Mesodermal cell (in vitro differentiated cells): Measurements from ENCODE around the gene DEF6.

Source experiments
- H3K27ac ChIP-seq: 2 replicates; pipeline ENCODE4 v1.7.0; 2013; ENCODE audit warnings: mild to moderate bottlenecking, low read depth, low read length, moderate library complexity; ENCODE audit not compliant: severe bottlenecking
- H3K36me3 ChIP-seq: 2 replicates; pipeline ENCODE4 v1.7.1; 2013; ENCODE audit warnings: mild to moderate bottlenecking, low read length, moderate library complexity; ENCODE audit not compliant: control insufficient read depth, insufficient read depth
- H3K4me1 ChIP-seq: one replicate; pipeline ENCODE4 v1.7.1; 2013; ENCODE audit warnings: mild to moderate bottlenecking, low read length; ENCODE audit not compliant: insufficient read depth, control insufficient read depth, poor library complexity, severe bottlenecking
- H3K4me3 ChIP-seq: 2 replicates; pipeline ENCODE4 v1.7.0; 2013; ENCODE audit warnings: low read length, control low read depth, mild to moderate bottlenecking; ENCODE audit not compliant: insufficient read depth, poor library complexity, severe bottlenecking; ENCODE audit errors: extremely low read depth
- H3K9me3 ChIP-seq: 2 replicates; pipeline ENCODE4 v1.7.1; 2013; ENCODE audit warnings: mild to moderate bottlenecking, low read length, moderate library complexity; ENCODE audit not compliant: control insufficient read depth
- WGBS, 2 experiments: methylation state at CpG; one replicate each; pipeline ENCODE4 v1.1.5; 2013; ENCODE audit warnings: missing lambda C conversion rate in 2 of 2; ENCODE audit not compliant: insufficient coverage in 2 of 2; 5-methylcytosine and 5-hydroxymethylcytosine counted together

DEF6 gene

DNA sequence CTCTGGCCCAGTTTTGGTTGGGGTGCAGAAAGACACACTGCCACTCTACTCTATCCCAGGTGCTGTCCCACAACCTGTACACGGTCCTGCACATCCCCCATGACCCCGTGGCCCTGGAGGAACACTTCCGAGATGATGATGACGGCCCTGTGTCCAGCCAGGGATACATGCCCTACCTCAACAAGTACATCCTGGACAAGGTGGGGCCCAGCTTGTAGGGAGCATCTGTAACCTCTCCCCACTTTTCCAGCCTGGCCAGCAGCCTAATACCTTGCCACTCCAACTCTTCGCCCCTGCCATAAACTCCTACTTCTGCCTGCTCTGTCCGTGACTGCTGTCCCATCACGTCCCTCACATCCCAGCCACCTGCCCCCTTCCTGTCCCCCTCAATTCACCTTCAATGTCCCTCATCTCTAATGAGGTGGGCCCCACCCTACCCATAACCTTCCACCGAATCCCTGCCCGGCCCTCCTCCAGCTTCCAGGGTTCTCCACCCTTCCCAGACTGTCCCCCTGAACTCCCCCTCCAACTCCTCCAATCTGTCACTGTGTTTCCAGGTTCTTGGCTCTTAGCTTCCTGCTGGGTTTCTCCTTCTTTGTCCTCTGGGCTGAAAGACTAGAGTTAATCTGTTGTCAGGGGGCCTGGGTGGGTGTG is 12.1 kb downstream of the DEF6 start:
- Histone ChIP-seq H3K4me1 (no peaks in the 10 kb centered on the region), H3K36me3 (no peaks in the 10 kb centered on the region), H3K4me3 (no peak overlapping the region), H3K27ac (no peak overlapping the region), H3K9me3 (no peaks in the 10 kb centered on the region)
- 93 to 94% methylated on average over 8 of the region's 9 CpGs for WGBS, 2 experiments

DNA sequence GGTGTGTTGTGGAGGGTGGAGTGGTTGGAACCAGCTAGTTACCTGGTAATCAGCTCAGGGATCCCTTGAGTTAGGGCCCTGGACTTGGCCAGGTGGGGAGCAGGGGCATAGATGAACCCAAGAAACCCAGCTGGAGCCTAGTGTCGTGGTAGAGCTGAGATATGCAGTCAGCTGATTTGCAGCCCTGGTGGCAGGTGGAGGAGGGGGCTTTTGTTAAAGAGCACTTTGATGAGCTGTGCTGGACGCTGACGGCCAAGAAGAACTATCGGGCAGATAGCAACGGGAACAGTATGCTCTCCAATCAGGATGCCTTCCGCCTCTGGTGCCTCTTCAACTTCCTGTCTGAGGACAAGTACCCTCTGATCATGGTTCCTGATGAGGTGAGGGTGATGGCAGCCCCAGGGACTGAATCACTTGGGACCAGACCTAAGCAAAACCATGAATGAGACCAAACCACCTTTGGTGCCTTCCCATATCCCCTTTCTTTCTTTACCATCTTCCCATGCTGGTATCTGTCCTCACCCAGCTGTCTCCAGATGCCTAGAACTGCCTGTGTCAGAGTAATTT is 12.7 kb downstream of the DEF6 start:
- WGBS, 2 experiments, result 90 to 94% methylated on average over 6 of the region's 6 CpGs
- no peak overlapping the region for H3K4me3 ChIP-seq
- H3K4me1 ChIP-seq, result no peaks in the 10 kb centered on the region
- no peak overlapping the region for H3K27ac ChIP-seq
- H3K36me3 ChIP-seq, result no peaks in the 10 kb centered on the region
- no peaks in the 10 kb centered on the region for H3K9me3 ChIP-seq

DNA sequence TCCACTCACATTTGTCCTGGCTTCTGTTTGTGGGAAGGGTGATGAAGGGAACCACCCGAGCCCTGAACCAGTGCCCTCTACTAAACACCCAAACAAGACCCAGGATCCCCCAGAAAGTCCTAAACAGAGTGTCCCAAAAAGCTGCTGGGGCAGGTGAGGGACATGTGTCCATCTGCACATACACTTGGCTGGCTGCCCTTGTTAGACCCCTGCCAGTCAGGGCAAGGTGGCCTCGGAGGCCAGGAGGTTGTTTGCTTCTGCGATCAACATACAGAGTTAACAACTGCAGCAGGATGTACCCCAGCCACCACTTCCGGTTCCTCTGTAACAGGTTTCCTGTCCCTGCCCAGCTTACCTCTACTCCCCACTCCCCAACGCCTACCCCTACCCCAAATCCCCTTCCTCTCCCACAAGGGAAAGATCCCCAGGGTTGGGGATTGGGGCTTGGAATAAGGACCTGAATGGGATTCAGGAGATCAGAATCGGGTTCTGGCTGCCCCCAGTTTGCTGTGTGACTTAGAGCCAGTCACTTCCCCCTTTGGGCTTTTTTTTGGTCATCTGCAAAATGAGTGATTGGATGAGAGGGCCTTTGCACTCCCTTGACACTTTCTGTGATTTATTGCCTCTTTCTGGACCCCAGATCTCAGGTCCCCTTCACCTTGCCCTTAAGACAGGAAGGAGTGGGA is 13.9 kb downstream of the DEF6 start:
- Histone ChIP-seq H3K4me3 (no peak overlapping the region), H3K9me3 (no peaks in the 10 kb centered on the region)
- WGBS, 2 experiments, result 85 to 100% methylated on average over 3 to 4 of the region's 6 CpGs

DNA sequence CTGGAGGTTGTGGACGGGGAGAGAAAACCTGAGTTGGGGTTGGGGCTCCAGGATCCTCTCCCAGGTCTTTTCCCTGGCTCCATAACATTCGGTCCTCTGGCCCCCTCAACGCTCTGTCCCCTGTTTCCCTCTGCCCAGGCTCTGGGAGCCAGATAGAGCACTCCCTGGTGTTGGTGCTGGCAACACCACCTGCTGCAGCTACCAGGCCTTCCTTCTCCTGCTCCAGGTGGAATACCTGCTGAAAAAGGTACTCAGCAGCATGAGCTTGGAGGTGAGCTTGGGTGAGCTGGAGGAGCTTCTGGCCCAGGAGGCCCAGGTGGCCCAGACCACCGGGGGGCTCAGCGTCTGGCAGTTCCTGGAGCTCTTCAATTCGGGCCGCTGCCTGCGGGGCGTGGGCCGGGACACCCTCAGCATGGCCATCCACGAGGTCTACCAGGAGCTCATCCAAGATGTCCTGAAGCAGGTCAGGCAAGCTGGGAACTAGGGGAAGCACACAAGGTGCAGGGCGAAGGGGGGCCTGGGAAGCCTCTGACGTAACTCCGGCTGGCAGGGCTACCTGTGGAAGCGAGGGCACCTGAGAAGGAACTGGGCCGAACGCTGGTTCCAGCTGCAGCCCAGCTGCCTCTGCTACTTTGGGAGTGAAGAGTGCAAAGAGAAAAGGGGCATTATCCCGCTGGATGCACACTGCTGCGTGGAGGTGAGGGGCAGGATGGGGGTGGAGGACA is 14.6 kb downstream of the DEF6 start:
- no peaks in the 10 kb centered on the region for H3K36me3 ChIP-seq

More for the DNA sequence above, 13.9 kb downstream of the DEF6 start:
- Histone ChIP-seq H3K36me3 (no peaks in the 10 kb centered on the region), H3K4me1 (no peaks in the 10 kb centered on the region), H3K27ac (no peak overlapping the region)

DNA sequence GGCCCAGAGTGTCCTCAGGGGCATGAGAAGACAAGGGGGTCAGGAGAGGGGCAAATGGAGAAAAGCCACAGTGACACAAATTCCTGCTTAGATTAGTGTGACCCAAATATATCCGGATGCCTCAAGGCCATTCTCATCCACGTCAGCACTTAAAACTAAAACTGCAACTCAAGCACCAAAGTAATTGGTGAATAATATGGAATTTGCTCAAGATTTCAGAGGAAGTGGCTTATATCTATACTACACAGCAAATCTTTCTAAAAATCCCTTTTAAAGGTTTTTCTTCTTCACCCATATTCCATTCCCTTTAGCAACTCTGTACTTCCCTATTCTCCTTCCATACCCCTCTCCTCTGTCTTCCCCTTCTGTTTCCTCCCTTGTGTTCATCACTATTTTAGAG is 15.2 kb downstream of the DEF6 start:
- no CpG with 5 or more reads among the region's 2 CpGs for WGBS, 2 experiments
- H3K27ac ChIP-seq, result no peak overlapping the region
- no peaks in the 10 kb centered on the region for H3K36me3 ChIP-seq
- H3K9me3 ChIP-seq, result no peaks in the 10 kb centered on the region
- no peak overlapping the region for H3K4me3 ChIP-seq
- no peaks in the 10 kb centered on the region for H3K4me1 ChIP-seq

More for the DNA sequence above, 14.6 kb downstream of the DEF6 start:
- H3K4me3 ChIP-seq, result no peak overlapping the region
- no peaks in the 10 kb centered on the region for H3K4me1 ChIP-seq
- H3K9me3 ChIP-seq, result no peaks in the 10 kb centered on the region
- WGBS, 2 experiments, result 90 to 98% methylated on average over 16 to 19 of the region's 19 CpGs
- H3K27ac ChIP-seq, result no peak overlapping the region

DNA sequence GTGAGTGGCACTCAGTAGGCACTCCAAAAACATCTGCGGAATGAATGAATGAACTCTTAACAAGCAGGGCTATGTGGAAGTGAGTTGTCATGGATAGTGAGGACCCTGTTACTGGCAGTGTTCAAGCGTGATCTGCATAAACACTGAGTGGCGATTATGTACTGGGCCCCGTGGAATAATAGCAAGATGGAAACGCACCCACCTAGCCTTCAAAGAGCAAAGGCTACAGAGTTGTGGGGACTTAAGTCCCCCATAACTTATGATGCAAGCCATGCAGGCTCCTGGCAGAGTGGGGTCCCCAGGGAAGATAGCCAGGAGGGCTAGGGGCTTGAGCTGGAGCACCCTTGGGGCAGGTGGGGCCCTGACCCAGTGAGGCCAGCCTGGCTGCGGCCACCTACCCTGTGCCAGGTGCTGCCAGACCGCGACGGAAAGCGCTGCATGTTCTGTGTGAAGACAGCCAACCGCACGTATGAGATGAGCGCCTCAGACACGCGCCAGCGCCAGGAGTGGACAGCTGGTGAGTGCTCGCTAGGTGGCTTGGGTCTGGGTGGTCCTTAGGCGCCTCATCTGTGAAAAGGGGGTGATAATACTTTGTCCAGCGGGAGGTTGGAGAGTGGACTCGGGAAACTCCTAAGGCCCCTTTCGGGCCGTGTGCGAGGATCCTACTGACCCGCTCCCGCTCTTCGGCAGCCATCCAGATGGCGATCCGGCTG is 20.0 kb downstream of the DEF6 start:
- Histone ChIP-seq H3K27ac (no peak overlapping the region), H3K36me3 (no peaks in the 10 kb centered on the region), H3K9me3 (no peaks in the 10 kb centered on the region), H3K4me3 (peak overlapping the region; percentile 43), H3K4me1 (peaks cover 3% of the 10 kb centered on the region)
- 23 to 32% methylated on average over 24 to 28 of the region's 28 CpGs for WGBS, 2 experiments

DNA sequence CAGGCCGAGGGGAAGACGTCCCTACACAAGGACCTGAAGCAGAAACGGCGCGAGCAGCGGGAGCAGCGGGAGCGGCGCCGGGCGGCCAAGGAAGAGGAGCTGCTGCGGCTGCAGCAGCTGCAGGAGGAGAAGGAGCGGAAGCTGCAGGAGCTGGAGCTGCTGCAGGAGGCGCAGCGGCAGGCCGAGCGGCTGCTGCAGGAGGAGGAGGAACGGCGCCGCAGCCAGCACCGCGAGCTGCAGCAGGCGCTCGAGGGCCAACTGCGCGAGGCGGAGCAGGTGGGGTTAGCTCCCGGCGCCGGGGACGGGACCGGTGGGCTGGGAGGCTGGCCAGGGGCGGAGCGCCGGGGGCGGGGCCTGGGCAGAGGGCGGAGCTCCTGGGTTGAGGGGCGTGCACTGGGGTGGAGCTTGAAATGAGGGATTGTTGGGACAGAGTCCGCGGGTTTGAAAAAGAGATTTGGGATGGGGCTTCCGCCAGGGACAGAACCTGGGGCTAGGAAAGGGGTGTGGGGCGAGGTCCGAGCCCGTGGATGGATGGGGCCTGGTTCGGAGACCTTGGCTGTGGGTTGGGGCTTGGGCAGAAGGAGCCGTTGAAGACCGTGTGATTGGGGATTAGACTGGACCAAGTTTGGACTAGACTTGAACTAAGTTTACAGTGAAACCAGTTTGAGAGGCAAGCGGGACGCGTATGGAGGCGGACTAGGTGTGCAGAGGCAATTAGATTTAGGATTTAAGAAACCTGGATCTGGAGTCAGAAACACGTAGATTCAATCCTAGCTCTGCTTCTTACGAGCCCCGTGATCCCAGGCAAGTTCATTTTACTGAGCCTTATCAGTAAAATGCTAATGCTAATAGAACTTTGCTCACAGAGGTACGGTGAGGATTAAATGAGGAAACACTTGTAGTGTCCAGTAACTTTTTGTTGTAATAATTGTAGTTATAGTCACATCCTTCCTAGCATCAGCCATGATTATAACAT is 20.9 kb downstream of the DEF6 start:
- peak overlapping the region; percentile 43 for H3K4me3 ChIP-seq
- H3K9me3 ChIP-seq, result no peaks in the 10 kb centered on the region
- 16 to 26% methylated on average over 34 to 53 of the region's 55 CpGs for WGBS, 2 experiments
- no peaks in the 10 kb centered on the region for H3K36me3 ChIP-seq
- H3K4me1 ChIP-seq, result peaks cover 3% of the 10 kb centered on the region
- H3K27ac ChIP-seq, result no peak overlapping the region

DNA sequence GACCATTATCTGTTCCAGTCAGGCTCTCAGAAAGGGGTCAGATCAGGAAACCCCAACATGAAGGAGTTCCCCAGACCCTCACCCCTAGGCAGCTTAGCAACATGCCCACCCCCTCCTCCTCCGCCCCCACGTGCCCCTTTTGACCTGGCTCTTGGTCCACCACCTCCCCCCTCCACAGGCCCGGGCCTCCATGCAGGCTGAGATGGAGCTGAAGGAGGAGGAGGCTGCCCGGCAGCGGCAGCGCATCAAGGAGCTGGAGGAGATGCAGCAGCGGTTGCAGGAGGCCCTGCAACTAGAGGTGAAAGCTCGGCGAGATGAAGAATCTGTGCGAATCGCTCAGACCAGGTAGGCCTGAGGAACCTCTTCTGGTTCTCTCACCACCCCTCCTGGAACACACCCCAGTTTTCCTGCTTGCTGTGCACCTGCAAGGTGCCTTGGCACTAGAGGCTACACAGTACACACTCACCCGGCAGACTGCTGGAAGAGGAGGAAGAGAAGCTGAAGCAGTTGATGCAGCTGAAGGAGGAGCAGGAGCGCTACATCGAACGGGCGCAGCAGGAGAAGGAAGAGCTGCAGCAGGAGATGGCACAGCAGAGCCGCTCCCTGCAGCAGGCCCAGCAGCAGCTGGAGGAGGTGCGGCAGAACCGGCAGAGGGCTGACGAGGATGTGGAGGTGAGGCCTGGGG is 21.9 kb downstream of the DEF6 start:
- H3K36me3 ChIP-seq, result no peaks in the 10 kb centered on the region
- no peaks in the 10 kb centered on the region for H3K9me3 ChIP-seq
- no peak overlapping the region for H3K27ac ChIP-seq
- peaks cover 3% of the 10 kb centered on the region for H3K4me1 ChIP-seq
- WGBS, 2 experiments, result 92 to 98% methylated on average over 11 to 14 of the region's 20 CpGs
- no peak overlapping the region for H3K4me3 ChIP-seq

DNA sequence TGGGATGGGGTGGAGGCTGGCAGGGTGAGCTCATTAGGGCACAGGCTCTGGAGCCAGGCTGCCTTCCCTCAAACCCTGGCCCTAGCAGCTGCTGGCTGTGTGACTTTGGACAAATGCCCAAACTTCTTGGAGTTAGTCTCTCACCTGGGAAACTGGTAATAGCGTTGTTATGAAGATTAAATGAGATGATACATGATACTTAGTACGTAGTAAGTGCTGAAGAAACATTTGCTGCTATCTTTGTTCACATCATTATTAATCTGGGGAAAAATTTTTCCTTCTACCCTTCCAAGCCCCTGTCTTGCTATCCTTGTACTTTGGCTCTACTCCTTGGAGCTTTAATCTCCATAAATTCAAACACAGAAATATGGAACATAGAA is 22.4 kb downstream of the DEF6 start:
- Histone ChIP-seq H3K4me3 (no peak overlapping the region), H3K9me3 (no peaks in the 10 kb centered on the region), H3K27ac (no peak overlapping the region), H3K4me1 (peaks cover 3% of the 10 kb centered on the region), H3K36me3 (no peaks in the 10 kb centered on the region)
- no CpG with 5 or more reads among the region's 2 CpGs for WGBS, 2 experiments
